Measurements from ENCODE around the gene TNFRSF12A. TPM values are rescaled to one million over a fixed set of nuclear protein-coding genes. Genes with fewer than 3 reads are reported as not detected.

The TNFRSF12A gene
- polyA plus RNA-seq, 1 donor (not counting 4 experiments of a cell fraction or from before 2014, with no cell fraction given) = 147 TPM

DNA sequence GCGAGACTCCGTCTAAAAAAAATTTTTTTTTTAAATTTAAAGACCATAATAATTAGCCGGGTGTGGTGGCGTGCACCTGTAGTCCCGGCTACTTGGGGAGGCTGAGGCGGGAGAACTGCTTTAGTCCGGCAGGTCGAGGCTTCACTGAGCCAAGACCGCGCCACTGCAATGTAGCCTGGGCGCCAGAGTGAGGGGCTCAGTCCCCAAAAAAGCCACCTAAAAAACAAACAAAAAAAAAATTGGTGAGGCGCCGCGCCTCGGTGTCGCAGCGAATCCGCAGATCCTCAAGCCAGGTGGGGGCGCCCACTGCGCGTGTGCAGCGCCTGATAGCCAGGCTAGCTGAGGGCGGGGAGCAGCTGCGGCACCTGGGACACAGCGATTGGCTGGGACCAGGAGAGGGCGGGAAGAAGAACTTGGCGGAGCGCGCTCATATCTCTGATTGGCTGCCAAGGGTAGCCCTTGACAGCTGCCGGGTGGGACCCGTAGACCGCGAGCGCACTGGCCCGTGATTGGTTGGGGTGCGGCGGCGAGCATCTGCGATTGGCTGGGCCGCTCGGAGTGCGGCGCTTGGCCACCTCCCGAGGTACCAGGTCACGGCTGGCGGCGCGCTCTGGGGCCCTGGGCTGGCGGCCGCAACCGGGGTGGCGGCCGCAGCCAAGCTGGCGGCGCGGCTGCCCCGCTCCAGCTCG, 16.4 kb upstream of the TNFRSF12A start:
- Histone ChIP-seq H3K9me1 (ENCODE audit: control insufficient read depth, extremely low read depth, insufficient read depth, low read length) (no peaks in the 10 kb centered on the region), H3K36me3 (ENCODE audit: control insufficient read depth in 2 of 2, extremely low read depth in 1 of 2, insufficient read depth in 2 of 2, low read length in 2 of 2) (no peaks in the 10 kb centered on the region), H3K9ac (ENCODE audit: control insufficient read depth, extremely low read depth, insufficient read depth, low read length) (no peak overlapping the region), H3K79me2 (ENCODE audit: control insufficient read depth, insufficient read depth, low read length) (no peaks in the 10 kb centered on the region), H2AFZ (ENCODE audit: control insufficient read depth, low read length) (no peak overlapping the region), H3K4me2 (ENCODE audit: control insufficient read depth, extremely low read depth, insufficient read depth, low read depth, low read length) (peak overlapping the region; percentile 22), H3K27me3 (ENCODE audit: control insufficient read depth, extremely low read depth, insufficient read depth, low read length) (no peaks in the 10 kb centered on the region), H3K27ac (ENCODE audit: control insufficient read depth, insufficient read depth, low read length) (no peak overlapping the region), H3K9me3 (ENCODE audit: control insufficient read depth, low read depth, low read length) (no peaks in the 10 kb centered on the region), H3K4me1 (ENCODE audit: control insufficient read depth, extremely low read depth, insufficient read depth, low read length) (no peaks in the 10 kb centered on the region), H3K4me3 (ENCODE audit: control insufficient read depth in 2 of 3, extremely low read depth in 1 of 3, insufficient read depth in 2 of 3, low read depth in 1 of 3, low read length in 3 of 3) (no peak overlapping the region), H4K20me1 (ENCODE audit: control insufficient read depth, extremely low read depth, insufficient read depth, low read length) (no peaks in the 10 kb centered on the region)
- TF ChIP-seq EZH2 (IDR thresholded peaks at IDR 0.05; ENCODE audit: low read length) = no peak
- TF ChIP-seq, protein P1, sequence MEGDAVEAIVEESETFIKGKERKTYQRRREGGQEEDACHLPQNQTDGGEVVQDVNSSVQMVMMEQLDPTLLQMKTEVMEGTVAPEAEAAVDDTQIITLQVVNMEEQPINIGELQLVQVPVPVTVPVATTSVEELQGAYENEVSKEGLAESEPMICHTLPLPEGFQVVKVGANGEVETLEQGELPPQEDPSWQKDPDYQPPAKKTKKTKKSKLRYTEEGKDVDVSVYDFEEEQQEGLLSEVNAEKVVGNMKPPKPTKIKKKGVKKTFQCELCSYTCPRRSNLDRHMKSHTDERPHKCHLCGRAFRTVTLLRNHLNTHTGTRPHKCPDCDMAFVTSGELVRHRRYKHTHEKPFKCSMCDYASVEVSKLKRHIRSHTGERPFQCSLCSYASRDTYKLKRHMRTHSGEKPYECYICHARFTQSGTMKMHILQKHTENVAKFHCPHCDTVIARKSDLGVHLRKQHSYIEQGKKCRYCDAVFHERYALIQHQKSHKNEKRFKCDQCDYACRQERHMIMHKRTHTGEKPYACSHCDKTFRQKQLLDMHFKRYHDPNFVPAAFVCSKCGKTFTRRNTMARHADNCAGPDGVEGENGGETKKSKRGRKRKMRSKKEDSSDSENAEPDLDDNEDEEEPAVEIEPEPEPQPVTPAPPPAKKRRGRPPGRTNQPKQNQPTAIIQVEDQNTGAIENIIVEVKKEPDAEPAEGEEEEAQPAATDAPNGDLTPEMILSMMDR (optimal IDR thresholded peaks at IDR 0.05 in 1 of 3, IDR thresholded peaks at IDR 0.05 in 1 of 3, conservative IDR thresholded peaks at IDR 0.05 in 1 of 3; ENCODE audit: extremely low read depth in 1 of 3, insufficient read depth in 2 of 3, low read length in 3 of 3) = peak; percentile 27 to 82 (median 51)
- DNase-seq (ENCODE audit: low read depth, low spot score) (peak; percentile 97), FAIRE-seq (peak; percentile 69)
- dilution Hi-C loops (cut with MboI; ENCODE audit: extremely low pct_ligation_motif_present, low sequenced_read_pairs) = no loop called here

DNA sequence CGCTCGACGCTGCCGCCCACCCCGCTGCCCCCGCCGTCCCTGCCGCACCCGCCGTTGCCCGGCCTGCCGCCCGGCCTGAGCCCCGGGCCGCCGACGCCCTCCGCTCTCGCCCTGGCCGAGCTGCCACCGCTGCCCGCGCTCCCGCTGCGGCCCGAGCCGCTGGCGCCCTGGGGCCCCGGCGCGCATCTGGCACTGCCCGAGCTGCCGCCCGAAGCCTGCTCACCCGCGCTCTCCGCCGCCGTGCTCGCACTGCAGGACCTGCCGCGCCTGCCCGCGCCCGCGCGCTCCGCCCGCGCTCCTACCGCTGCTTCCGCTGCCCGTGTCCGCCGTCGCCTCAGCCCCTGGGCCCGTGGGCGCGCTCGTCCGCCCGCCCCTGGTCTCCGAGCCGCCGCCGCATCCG, 15.8 kb upstream of the TNFRSF12A start:
- no peaks in the 10 kb centered on the region for H3K9me1 ChIP-seq (ENCODE audit: control insufficient read depth, extremely low read depth, insufficient read depth, low read length)
- no peaks in the 10 kb centered on the region for H3K4me1 ChIP-seq (ENCODE audit: control insufficient read depth, extremely low read depth, insufficient read depth, low read length)
- FAIRE-seq (no peak), DNase-seq (ENCODE audit: low read depth, low spot score) (no peak)
- no peaks in the 10 kb centered on the region for H3K79me2 ChIP-seq (ENCODE audit: control insufficient read depth, insufficient read depth, low read length)
- no peaks in the 10 kb centered on the region for H3K27me3 ChIP-seq (ENCODE audit: control insufficient read depth, extremely low read depth, insufficient read depth, low read length)
- H2AFZ ChIP-seq (ENCODE audit: control insufficient read depth, low read length) = no peak overlapping the region
- H3K9me3 ChIP-seq (ENCODE audit: control insufficient read depth, low read depth, low read length) = no peaks in the 10 kb centered on the region
- no peaks in the 10 kb centered on the region for H4K20me1 ChIP-seq (ENCODE audit: control insufficient read depth, extremely low read depth, insufficient read depth, low read length)
- dilution Hi-C loops (cut with MboI; ENCODE audit: extremely low pct_ligation_motif_present, low sequenced_read_pairs) = no loop called here
- H3K4me2 ChIP-seq (ENCODE audit: control insufficient read depth, extremely low read depth, insufficient read depth, low read depth, low read length) = peak overlapping the region; percentile 22
- TF ChIP-seq, protein P1 (optimal IDR thresholded peaks at IDR 0.05 in 1 of 3, IDR thresholded peaks at IDR 0.05 in 1 of 3, conservative IDR thresholded peaks at IDR 0.05 in 1 of 3; ENCODE audit: extremely low read depth in 1 of 3, insufficient read depth in 2 of 3, low read length in 3 of 3) = no peak
- TF ChIP-seq EZH2 (IDR thresholded peaks at IDR 0.05; ENCODE audit: low read length) = no peak
- no peak overlapping the region for H3K9ac ChIP-seq (ENCODE audit: control insufficient read depth, extremely low read depth, insufficient read depth, low read length)
- H3K4me3 ChIP-seq (ENCODE audit: control insufficient read depth in 2 of 3, extremely low read depth in 1 of 3, insufficient read depth in 2 of 3, low read depth in 1 of 3, low read length in 3 of 3) = no peak overlapping the region
- no peaks in the 10 kb centered on the region for H3K36me3 ChIP-seq (ENCODE audit: control insufficient read depth in 2 of 2, extremely low read depth in 1 of 2, insufficient read depth in 2 of 2, low read length in 2 of 2)
- H3K27ac ChIP-seq (ENCODE audit: control insufficient read depth, insufficient read depth, low read length) = no peak overlapping the region
